Measurements from ENCODE around the gene WDR45. TPM values are rescaled to one million over a fixed set of nuclear protein-coding genes. Genes with fewer than 3 reads are reported as not detected.

Gene WDR45
- total and polyA plus RNA-seq, 10 of the 15 experiments (the other 5 are each of a cell fraction or from before 2014, with no cell fraction given), result 5.9 to 30.9 (median 20.6) TPM

- TF ChIP-seq NRF1 (conservative IDR thresholded peaks at IDR 0.05; ENCODE audit: low read depth, low read length) (peak; percentile 77), TBL1XR1 (IDR thresholded peaks at IDR 0.05; ENCODE audit: low read depth, low read length) (no peak), CUX1 (IDR thresholded peaks at IDR 0.05; ENCODE audit: insufficient replicate concordance, low read depth, low read length) (no peak), SMAD5 (IDR thresholded peaks at IDR 0.05; ENCODE audit: low read depth) (no peak), TCF12 (IDR thresholded peaks at IDR 0.05; ENCODE audit: low read depth, low read length) (no peak), RELA (IDR thresholded peaks at IDR 0.05; ENCODE audit: borderline replicate concordance, partially characterized antibody) (peak; percentile 26), MTA3 (IDR thresholded peaks at IDR 0.05; ENCODE audit: borderline replicate concordance, low read length) (no peak), ATF7 (IDR thresholded peaks at IDR 0.05; ENCODE audit: low read depth) (no peak), BCL3 (IDR thresholded peaks at IDR 0.05; ENCODE audit: borderline replicate concordance, insufficient read depth, low read depth, low read length, poor library complexity, severe bottlenecking) (no peak), IRF5 (IDR thresholded peaks at IDR 0.05; ENCODE audit: borderline replicate concordance) (no peak), JUND (IDR thresholded peaks at IDR 0.05; ENCODE audit: low read depth, low read length) (no peak), ZBTB11 (CRISPR knock-in tag; IDR thresholded peaks at IDR 0.05) (no peak), KDM1A (IDR thresholded peaks at IDR 0.05; ENCODE audit: borderline replicate concordance) (no peak), SKIL (IDR thresholded peaks at IDR 0.05; ENCODE audit: low read depth, poor library complexity, severe bottlenecking) (no peak)
Measured at GRCh38 chrX:49100704-49101628, 21.3 kb upstream of the WDR45 start (continued).

Measured in GM12878 (cell line).